Lung (tissue), 12 donors: ENCODE data around the gene TSPAN14. TPM values are rescaled to one million over a fixed set of nuclear protein-coding genes. Genes with fewer than 3 reads are reported as not detected.

Source experiments
- ATAC-seq: fragments of 200-7000 bp; cut with Tn5 transposase; one replicate; pipeline ENCODE4 v1.9.1; 2020; ENCODE audit warnings: moderate number of reproducible peaks; ENCODE audit not compliant: insufficient read depth, low FRiP score
- DNase-seq, 3 donors: peaks; one replicate each; pipeline ENCODE4 v3.0.0-alpha.2; 2013 to 2017
- H3K27ac ChIP-seq, 2 donors: one replicate each; pipeline ENCODE4 v1.5.1; 2013; ENCODE audit warnings: mild to moderate bottlenecking in 2 of 2, moderate library complexity in 2 of 2, control low read depth in 1 of 2, inconsistent platforms in 1 of 2, low read depth in 1 of 2, low read length in 1 of 2
- H3K27me3 ChIP-seq, 3 donors: one replicate each; pipeline ENCODE4 v1.5.1; 2013; ENCODE audit warnings: low read length in 2 of 3; ENCODE audit not compliant: control insufficient read depth in 3 of 3, insufficient read depth in 3 of 3
- H3K36me3 ChIP-seq, 4 donors: one replicate each; pipeline ENCODE4 v1.5.1; 2013; ENCODE audit warnings: low read length in 4 of 4, mild to moderate bottlenecking in 1 of 4, moderate library complexity in 1 of 4; ENCODE audit not compliant: control insufficient read depth in 4 of 4, insufficient read depth in 4 of 4
- H3K4me1 ChIP-seq, 5 donors: one replicate each; pipeline ENCODE4 v1.5.1; 2013; ENCODE audit warnings: low read length in 5 of 5, mild to moderate bottlenecking in 2 of 5, moderate library complexity in 1 of 5; ENCODE audit not compliant: control insufficient read depth in 5 of 5, insufficient read depth in 5 of 5
- H3K4me3 ChIP-seq: one replicate; pipeline ENCODE4 v1.5.1; 2013; ENCODE audit warnings: mild to moderate bottlenecking, control low read depth, moderate library complexity
- H3K9ac ChIP-seq, 2 donors: one replicate each; pipeline ENCODE4 v1.5.1; 2013; ENCODE audit warnings: low read length in 2 of 2, control low read depth in 1 of 2; ENCODE audit not compliant: insufficient read depth in 1 of 2
- H3K9me3 ChIP-seq, 4 donors: one replicate each; pipeline ENCODE4 v1.5.1; 2013; ENCODE audit warnings: low read length in 3 of 4, mild to moderate bottlenecking in 1 of 4, moderate library complexity in 1 of 4; ENCODE audit not compliant: control insufficient read depth in 4 of 4, insufficient read depth in 3 of 4
- WGBS, 2 donors: extraction: QIAGEN DNeasy Blood & Tissue Kit; methylation state at CpG; one replicate each; pipeline ENCODE4 v1.1.7; 2013; 5-methylcytosine and 5-hydroxymethylcytosine counted together
- polyA plus RNA-seq, 2 donors: library from polyadenylated mRNA; stranded (reverse); fragments of 200-250 nt; gene quantifications; one replicate each; pipeline ENCODE4 v1.2.1, GENCODE V29; 2013
- total RNA-seq, 2 donors: library from RNA; depleted of rRNA in 1 of 2; stranded (reverse); fragments of >200 nt in 1 of 2; gene quantifications; one replicate each; pipeline ENCODE4 v1.2.1, GENCODE V29; 2014 to 2021
- TF ChIP-seq, protein P1 (sequence below): IDR thresholded peaks from 2 replicates; pipeline ENCODE4 v1.5.1; 2012; ENCODE audit warnings: mild to moderate bottlenecking; ENCODE audit errors: control extremely low read depth, extremely low read depth
- donor health status: control.
- donor health status: control.
- donor health status: Bipolar disorder and iron deficiency.
- donor health status: healthy.
- donor health status: DM: yes; HTN: yes; CAD: no.

Gene TSPAN14
- total and polyA plus RNA-seq, 4 donors: 40.9 to 187 (median 116) TPM

DNA sequence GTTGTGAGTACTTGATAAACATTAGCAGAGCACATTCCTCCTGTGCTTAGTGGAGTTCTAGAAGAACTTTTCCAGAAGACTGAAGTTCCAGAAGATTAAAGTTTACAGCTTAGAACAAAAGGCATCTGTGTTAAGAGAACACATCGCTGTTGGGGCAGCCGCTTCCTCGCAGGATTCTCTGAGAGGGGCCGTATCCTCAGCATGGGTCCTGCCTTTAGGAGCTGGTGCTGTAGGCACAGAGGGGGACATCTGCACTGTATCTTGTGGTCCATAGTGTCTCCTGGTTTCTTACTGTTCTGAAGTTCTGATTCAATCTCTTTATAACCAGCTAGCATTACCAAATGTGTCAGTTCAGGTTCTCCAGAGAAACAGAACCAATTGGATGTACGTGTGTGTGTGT is 99.9 kb downstream of the TSPAN14 start:
- TF ChIP-seq, protein P1, sequence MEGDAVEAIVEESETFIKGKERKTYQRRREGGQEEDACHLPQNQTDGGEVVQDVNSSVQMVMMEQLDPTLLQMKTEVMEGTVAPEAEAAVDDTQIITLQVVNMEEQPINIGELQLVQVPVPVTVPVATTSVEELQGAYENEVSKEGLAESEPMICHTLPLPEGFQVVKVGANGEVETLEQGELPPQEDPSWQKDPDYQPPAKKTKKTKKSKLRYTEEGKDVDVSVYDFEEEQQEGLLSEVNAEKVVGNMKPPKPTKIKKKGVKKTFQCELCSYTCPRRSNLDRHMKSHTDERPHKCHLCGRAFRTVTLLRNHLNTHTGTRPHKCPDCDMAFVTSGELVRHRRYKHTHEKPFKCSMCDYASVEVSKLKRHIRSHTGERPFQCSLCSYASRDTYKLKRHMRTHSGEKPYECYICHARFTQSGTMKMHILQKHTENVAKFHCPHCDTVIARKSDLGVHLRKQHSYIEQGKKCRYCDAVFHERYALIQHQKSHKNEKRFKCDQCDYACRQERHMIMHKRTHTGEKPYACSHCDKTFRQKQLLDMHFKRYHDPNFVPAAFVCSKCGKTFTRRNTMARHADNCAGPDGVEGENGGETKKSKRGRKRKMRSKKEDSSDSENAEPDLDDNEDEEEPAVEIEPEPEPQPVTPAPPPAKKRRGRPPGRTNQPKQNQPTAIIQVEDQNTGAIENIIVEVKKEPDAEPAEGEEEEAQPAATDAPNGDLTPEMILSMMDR: no peak
- no peak overlapping the region for H3K9ac ChIP-seq
- peaks cover 0 to 8% (median 0%) of the 10 kb centered on the region in 5 donors for H3K4me1 ChIP-seq
- H3K4me3 ChIP-seq: no peak overlapping the region
- H3K27me3 ChIP-seq: no peaks in the 10 kb centered on the region
- ATAC-seq (no peak), DNase-seq (no peak)
- H3K9me3 ChIP-seq: peaks cover 0 to 2% (median 0%) of the 10 kb centered on the region in 4 donors
- whole genome bisulfite sequencing, 2 donors: 94% methylated on average over 5 of the region's 5 CpGs
- H3K27ac ChIP-seq: no peak overlapping the region
- H3K36me3 ChIP-seq: no peaks in the 10 kb centered on the region

DNA sequence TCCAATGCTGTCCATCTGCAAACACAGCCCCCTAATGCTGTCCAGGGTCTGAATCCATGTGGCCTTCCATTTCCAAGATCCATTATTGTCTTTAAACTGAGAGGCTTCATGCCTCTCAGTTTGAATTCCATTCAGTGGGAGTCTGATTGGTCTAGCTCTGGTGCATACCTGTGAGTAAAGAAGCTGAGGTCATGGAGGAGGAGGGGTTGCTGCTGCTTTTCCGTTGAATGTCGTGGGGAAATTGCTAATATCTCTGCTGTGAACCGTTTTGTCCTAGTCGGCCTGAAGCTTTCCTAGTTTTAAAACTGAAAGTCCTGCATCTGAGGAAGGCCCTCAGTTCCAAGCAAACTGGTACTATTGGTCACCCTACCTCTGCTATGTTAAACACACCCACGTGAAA is 101.3 kb downstream of the TSPAN14 start:
- WGBS, 2 donors: 66 to 77% methylated on average over 5 of the region's 5 CpGs
- Histone ChIP-seq H3K27me3 (no peaks in the 10 kb centered on the region), H3K4me1 (peaks cover 0 to 8% (median 0%) of the 10 kb centered on the region in 5 donors), H3K9me3 (peaks cover 0 to 2% (median 0%) of the 10 kb centered on the region in 4 donors), H3K27ac (no peak overlapping the region), H3K9ac (no peak overlapping the region), H3K36me3 (no peaks in the 10 kb centered on the region), H3K4me3 (no peak overlapping the region)
- TF ChIP-seq, protein P1: no peak
- ATAC-seq (no peak), DNase-seq (no peak)

DNA sequence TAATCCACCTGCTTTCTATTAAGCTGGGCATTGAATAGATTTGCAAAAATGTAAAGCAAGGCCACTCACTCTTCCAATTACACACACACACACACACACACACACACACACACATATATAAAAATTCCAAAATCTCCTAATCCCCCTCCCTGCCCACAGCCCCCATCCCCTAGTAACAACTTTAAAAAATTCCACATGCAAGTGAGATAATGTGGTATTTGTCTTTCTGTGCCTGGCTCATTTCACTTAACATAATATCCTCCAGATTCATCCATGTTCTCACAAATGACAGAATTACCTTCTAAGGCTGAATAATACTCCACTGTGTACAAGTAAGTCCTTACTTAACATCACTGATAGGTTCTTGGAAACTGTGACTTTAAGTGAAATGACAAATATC is 107.8 kb downstream of the TSPAN14 start:
- Histone ChIP-seq H3K27ac (no peak overlapping the region), H3K9me3 (no peaks in the 10 kb centered on the region), H3K9ac (no peak overlapping the region), H3K4me1 (no peaks in the 10 kb centered on the region), H3K36me3 (no peaks in the 10 kb centered on the region), H3K4me3 (no peak overlapping the region), H3K27me3 (no peaks in the 10 kb centered on the region)
- TF ChIP-seq, protein P1: no peak
- DNase-seq: no peak
- no peak for ATAC-seq

DNA sequence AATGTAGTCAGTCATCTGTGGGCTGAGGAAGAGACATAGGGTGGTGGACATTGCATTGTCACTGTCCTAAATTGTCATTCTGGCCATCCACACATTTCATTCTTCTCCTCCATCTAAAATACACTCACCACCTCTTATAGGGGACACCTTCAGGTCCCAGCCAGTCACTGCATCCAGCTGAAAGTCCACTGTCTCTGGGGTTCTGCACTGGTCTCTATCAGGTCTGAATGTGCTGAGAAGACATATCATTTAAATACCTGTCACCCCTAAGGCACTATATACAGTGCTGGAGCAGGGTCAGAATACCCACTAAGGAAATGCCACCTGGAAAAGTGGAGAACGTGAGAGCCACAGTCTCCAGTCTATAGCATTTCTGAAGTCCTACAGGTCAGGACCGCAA is 113.2 kb downstream of the TSPAN14 start:
- no peak overlapping the region for H3K4me3 ChIP-seq
- TF ChIP-seq, protein P1: no peak
- WGBS, 2 donors: 89 to 93% methylated on average over 2 of the region's 2 CpGs
- ATAC-seq (no peak), DNase-seq (no peak)
- no peaks in the 10 kb centered on the region for H3K36me3 ChIP-seq
- H3K9me3 ChIP-seq: no peaks in the 10 kb centered on the region
- no peak overlapping the region for H3K27ac ChIP-seq
- no peaks in the 10 kb centered on the region for H3K4me1 ChIP-seq
- no peak overlapping the region for H3K9ac ChIP-seq
- H3K27me3 ChIP-seq: no peaks in the 10 kb centered on the region
